ENCODE measurements around the gene C12orf57.

DNA sequence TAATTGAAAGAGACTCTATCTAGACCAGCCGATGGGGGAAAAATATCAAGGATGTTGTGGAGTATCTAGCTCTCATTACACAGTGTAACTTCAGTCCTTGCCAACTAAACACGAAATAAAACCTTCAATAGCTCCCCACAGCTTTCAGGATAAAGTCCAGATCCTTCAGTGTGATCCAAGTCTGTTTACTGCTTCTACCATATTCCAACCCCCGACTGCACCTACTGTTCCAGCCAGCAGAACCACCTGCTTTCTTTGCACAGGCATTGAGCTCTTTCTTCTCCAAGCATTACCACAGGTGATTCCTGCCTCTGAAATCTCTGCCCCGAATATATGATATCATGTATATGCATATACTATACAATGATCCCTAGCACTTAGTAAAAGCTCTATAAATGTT is 41.4 kb upstream of the C12orf57 start:
- TF ChIP-seq, protein P1, sequence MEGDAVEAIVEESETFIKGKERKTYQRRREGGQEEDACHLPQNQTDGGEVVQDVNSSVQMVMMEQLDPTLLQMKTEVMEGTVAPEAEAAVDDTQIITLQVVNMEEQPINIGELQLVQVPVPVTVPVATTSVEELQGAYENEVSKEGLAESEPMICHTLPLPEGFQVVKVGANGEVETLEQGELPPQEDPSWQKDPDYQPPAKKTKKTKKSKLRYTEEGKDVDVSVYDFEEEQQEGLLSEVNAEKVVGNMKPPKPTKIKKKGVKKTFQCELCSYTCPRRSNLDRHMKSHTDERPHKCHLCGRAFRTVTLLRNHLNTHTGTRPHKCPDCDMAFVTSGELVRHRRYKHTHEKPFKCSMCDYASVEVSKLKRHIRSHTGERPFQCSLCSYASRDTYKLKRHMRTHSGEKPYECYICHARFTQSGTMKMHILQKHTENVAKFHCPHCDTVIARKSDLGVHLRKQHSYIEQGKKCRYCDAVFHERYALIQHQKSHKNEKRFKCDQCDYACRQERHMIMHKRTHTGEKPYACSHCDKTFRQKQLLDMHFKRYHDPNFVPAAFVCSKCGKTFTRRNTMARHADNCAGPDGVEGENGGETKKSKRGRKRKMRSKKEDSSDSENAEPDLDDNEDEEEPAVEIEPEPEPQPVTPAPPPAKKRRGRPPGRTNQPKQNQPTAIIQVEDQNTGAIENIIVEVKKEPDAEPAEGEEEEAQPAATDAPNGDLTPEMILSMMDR (conservative IDR thresholded peaks at IDR 0.05; ENCODE audit: low read depth in 2 of 2), result no peak
- TF ChIP-seq EZH2phosphoT487 (IDR thresholded peaks at IDR 0.05; ENCODE audit: unreplicated experiment) (no peak), POLR2AphosphoS5 (IDR thresholded peaks at IDR 0.05; ENCODE audit: low read depth) (no peak)
